Stimulated activated naive B cell treated with anti-CD40 and anti-IgM and Interleukin-4, amounts not matched to agents 10 μg/mL and 1 μg/mL and 100 μg/mL, for 72 hours (primary cell): ENCODE measurements around the gene HNF4A.
"Not testable (repeated sequence)": the region's sequence is repeated elsewhere in the genome, so short reads cannot be mapped to it uniquely, and the experiment has no call there.

ENCODE experiments used
- ATAC-seq, 2 donors: fragments of 150-1000 bp; cut with Tn5 transposase; replicated peaks; 2 replicates each; pipeline ENCODE4 v1.10.0; 2021; ENCODE audit warnings: moderate library complexity in 1 of 2
- DNase-seq: peaks from one replicate; pipeline ENCODE4 v3.0.0; 2021
- H3K27ac Mint-ChIP-seq: one replicate; pipeline ENCODE4 v1.8.0; 2022; ENCODE audit warnings: mild to moderate bottlenecking, mixed read lengths
- H3K27me3 Mint-ChIP-seq, 2 donors: one replicate each; pipeline ENCODE4 v1.8.0; 2022; ENCODE audit warnings: mixed read lengths in 2 of 2
- H3K36me3 Mint-ChIP-seq, 2 donors: one replicate each; pipeline ENCODE4 v1.8.0; 2022; ENCODE audit warnings: mixed read lengths in 2 of 2, mild to moderate bottlenecking in 1 of 2
- H3K4me1 Mint-ChIP-seq, 2 donors: one replicate each; pipeline ENCODE4 v1.8.0; 2022; ENCODE audit warnings: mixed read lengths in 2 of 2, mild to moderate bottlenecking in 1 of 2
- H3K4me3 Mint-ChIP-seq, 2 donors: one replicate each; pipeline ENCODE4 v1.8.0; 2022; ENCODE audit warnings: mild to moderate bottlenecking in 2 of 2, mixed read lengths in 2 of 2, moderate library complexity in 1 of 2
- H3K9me3 Mint-ChIP-seq, 2 donors: one replicate each; pipeline ENCODE4 v1.8.0; 2022; ENCODE audit warnings: mixed read lengths in 2 of 2, mild to moderate bottlenecking in 1 of 2

HNF4A gene

DNA sequence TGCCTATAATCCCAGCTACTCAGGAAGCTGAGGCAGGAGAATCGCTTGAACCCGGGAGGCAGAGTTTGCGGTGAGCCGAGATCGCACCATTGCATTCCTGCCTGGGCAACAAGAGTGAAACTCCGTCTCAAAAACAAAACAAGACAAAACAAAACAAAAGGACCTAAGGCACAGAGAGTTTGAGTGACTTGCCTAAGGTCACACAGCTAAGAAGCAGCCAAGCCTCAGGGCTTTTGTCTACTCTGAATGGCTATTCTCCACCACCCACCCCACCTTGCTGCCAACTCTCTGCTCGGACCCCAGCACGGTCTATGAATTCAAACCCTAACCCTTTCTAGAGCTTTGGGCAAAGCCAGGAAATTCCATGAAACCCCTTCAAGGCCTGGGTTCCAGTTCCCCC, 101.1 kb downstream of the HNF4A start:
- no peaks in the 10 kb centered on the region for H3K9me3 Mint-ChIP-seq
- DNase-seq (no peak), ATAC-seq (no peak)
- no peak overlapping the region for H3K27ac Mint-ChIP-seq
- H3K4me3 Mint-ChIP-seq: no peak overlapping the region
- H3K36me3 Mint-ChIP-seq: no peaks in the 10 kb centered on the region
- H3K27me3 Mint-ChIP-seq: peaks cover 0 to 4% of the 10 kb centered on the region in 2 donors
- H3K4me1 Mint-ChIP-seq: no peaks in the 10 kb centered on the region

DNA sequence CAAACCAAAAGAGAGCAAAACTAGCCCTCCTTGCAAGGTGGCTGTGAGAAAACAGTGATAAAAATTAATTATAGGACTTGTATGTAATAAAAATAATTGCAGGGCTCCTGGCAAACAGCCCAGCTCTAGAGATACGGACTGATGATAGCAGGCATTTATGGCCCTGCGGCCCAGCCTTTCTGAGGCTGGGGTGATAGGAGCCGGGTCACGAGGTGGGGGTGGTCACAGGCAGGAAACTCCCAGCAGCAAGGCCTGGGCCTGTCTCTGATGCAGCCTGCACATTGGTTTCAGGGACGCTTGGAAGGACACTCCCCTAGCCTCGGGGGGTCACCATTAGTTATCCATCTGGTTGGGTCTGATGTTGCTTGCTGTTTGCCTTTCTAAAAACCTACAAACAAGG, 101.5 kb downstream of the HNF4A start:
- Mint-ChIP-seq H3K9me3 (no peaks in the 10 kb centered on the region), H3K4me3 (no peak overlapping the region), H3K36me3 (no peaks in the 10 kb centered on the region), H3K27me3 (peaks cover 0 to 4% of the 10 kb centered on the region in 2 donors), H3K4me1 (no peaks in the 10 kb centered on the region), H3K27ac (no peak overlapping the region)
- DNase-seq: no peak
- no peak for ATAC-seq

GRCh38 chr20:44459271-44459670, 103.8 kb downstream of the HNF4A start:
- H3K27me3 Mint-ChIP-seq: no peaks in the 10 kb centered on the region
- H3K27ac Mint-ChIP-seq: no peak overlapping the region
- H3K36me3 Mint-ChIP-seq: no peaks in the 10 kb centered on the region
- H3K4me1 Mint-ChIP-seq: no peaks in the 10 kb centered on the region
- H3K4me3 Mint-ChIP-seq: no peak overlapping the region
- ATAC-seq: no peak
- H3K9me3 Mint-ChIP-seq: no peaks in the 10 kb centered on the region
- DNase-seq: no peak

- no peak overlapping the region for H3K27ac Mint-ChIP-seq
- ATAC-seq: no peak
- no peaks in the 10 kb centered on the region for H3K27me3 Mint-ChIP-seq
- no peaks in the 10 kb centered on the region for H3K4me1 Mint-ChIP-seq
- H3K9me3 Mint-ChIP-seq: no peaks in the 10 kb centered on the region
- DNase-seq: no peak
- H3K36me3 Mint-ChIP-seq: no peaks in the 10 kb centered on the region
- no peak overlapping the region for H3K4me3 Mint-ChIP-seq
Observed at GRCh38 chr20:44460795-44461141, 105.3 kb downstream of the HNF4A start.

- Mint-ChIP-seq H3K27ac (no peak overlapping the region), H3K36me3 (no peaks in the 10 kb centered on the region), H3K4me1 (no peaks in the 10 kb centered on the region), H3K9me3 (no peaks in the 10 kb centered on the region), H3K27me3 (no peaks in the 10 kb centered on the region), H3K4me3 (no peak overlapping the region)
- DNase-seq (no peak), ATAC-seq (no peak)
Observed at GRCh38 chr20:44461142-44461802, 105.8 kb downstream of the HNF4A start.

- Mint-ChIP-seq H3K4me3 (no peak overlapping the region), H3K4me1 (no peaks in the 10 kb centered on the region), H3K9me3 (no peaks in the 10 kb centered on the region), H3K27ac (no peak overlapping the region), H3K36me3 (no peaks in the 10 kb centered on the region), H3K27me3 (no peaks in the 10 kb centered on the region)
- no peak for DNase-seq
- ATAC-seq: no peak
Observed at GRCh38 chr20:44461803-44462174, 106.3 kb downstream of the HNF4A start.

GRCh38 chr20:44463466-44463865, 108.0 kb downstream of the HNF4A start:
- DNase-seq (no peak), ATAC-seq (no peak)
- Mint-ChIP-seq H3K27me3 (no peaks in the 10 kb centered on the region), H3K27ac (no peak overlapping the region), H3K9me3 (no peaks in the 10 kb centered on the region), H3K4me1 (no peaks in the 10 kb centered on the region), H3K36me3 (no peaks in the 10 kb centered on the region), H3K4me3 (no peak overlapping the region)

DNA sequence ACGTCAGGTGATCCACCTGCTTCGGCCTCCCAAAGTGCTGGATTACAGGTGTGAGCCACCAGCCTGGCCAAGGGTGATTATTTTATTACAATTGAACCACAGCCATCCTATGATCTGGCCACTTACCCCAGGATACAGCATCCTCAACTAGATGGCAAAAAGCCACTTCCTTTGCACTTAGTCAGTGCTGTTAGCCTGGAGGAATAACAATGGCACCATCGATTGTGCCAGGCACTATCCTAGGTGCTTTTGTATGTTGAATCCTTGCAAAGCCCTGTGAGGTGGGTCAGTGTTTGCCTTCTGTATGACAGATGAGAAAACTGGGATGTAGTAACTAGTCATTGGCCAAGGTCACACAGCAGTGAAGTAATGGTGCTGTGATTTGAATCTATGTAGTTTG, 109.0 kb downstream of the HNF4A start:
- Mint-ChIP-seq H3K4me1 (no peaks in the 10 kb centered on the region), H3K36me3 (no peaks in the 10 kb centered on the region), H3K4me3 (no peak overlapping the region), H3K27me3 (no peaks in the 10 kb centered on the region), H3K27ac (no peak overlapping the region), H3K9me3 (no peaks in the 10 kb centered on the region)
- DNase-seq: no peak
- ATAC-seq: no peak

DNA sequence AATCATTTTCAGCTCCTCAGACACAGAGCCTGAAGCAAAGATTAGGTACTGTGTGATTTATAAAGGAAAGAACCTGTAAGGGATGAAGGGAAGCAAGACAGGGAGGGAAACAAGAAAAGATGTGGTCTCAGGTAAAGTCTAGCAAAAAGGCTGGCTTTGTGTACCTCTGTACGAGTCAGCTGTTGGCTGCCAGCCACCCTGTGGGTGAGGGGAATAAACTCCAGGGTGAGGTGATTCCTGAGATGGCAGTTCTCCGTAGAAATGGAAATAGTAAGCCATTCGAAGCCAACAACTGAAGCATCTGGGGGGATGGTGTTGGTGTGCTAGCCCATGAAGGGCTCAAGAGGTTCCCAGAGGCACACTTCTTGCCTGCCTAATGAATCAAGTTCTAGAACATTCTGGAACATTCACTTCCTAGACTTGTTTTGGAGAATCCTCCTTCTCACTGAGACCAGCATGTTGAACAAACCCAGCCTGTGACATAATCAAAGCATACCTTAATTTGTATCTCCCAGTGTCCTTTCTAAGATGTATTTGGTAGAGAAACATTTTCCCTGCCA, 109.6 kb downstream of the HNF4A start:
- no peak overlapping the region for H3K27ac Mint-ChIP-seq
- no peaks in the 10 kb centered on the region for H3K27me3 Mint-ChIP-seq
- no peaks in the 10 kb centered on the region for H3K36me3 Mint-ChIP-seq
- H3K9me3 Mint-ChIP-seq: no peaks in the 10 kb centered on the region
- no peaks in the 10 kb centered on the region for H3K4me1 Mint-ChIP-seq
- ATAC-seq (no peak), DNase-seq (no peak)
- no peak overlapping the region for H3K4me3 Mint-ChIP-seq

DNA sequence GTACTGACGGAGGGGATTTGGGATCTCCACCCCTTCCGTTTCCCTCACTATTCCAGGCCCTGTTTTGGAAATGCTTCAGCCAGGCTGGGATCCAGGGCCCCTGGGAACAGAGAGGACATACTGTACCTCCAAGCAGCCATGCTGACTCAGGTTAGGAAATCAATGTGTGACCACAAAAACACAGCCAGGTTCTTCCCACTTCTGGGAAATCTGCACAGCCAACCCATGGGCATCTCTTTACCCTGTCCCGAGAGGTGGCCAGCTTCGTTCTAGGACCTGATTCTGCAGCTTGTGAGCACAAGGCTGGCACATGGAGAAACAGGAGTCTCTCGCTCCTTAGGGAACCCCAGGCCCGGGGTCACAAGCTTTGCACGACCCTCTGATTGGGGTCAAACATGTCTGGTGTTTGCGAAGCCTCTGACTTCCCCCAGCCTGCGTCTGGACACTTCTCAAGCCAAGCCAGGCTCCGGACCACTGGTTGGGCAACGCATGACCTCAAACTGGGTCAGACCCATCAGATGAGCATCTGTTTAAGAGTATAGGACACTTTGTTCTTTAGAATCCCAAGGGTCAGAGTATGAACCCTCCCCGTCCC, 111.9 kb downstream of the HNF4A start:
- Mint-ChIP-seq H3K4me1 (no peaks in the 10 kb centered on the region), H3K4me3 (no peak overlapping the region)

GRCh38 chr20:44468044-44468782, 112.7 kb downstream of the HNF4A start:
- no peak for DNase-seq
- no peaks in the 10 kb centered on the region for H3K4me1 Mint-ChIP-seq
- H3K4me3 Mint-ChIP-seq: no peak overlapping the region
- H3K36me3 Mint-ChIP-seq: no peaks in the 10 kb centered on the region
- H3K27me3 Mint-ChIP-seq: no peaks in the 10 kb centered on the region
- H3K9me3 Mint-ChIP-seq: no peaks in the 10 kb centered on the region
- H3K27ac Mint-ChIP-seq: no peak overlapping the region
- no peak for ATAC-seq

More for the DNA sequence above, 111.9 kb downstream of the HNF4A start:
- no peaks in the 10 kb centered on the region for H3K36me3 Mint-ChIP-seq
- DNase-seq: no peak
- H3K27me3 Mint-ChIP-seq: no peaks in the 10 kb centered on the region
- ATAC-seq: no peak
- H3K9me3 Mint-ChIP-seq: no peaks in the 10 kb centered on the region
- no peak overlapping the region for H3K27ac Mint-ChIP-seq

DNA sequence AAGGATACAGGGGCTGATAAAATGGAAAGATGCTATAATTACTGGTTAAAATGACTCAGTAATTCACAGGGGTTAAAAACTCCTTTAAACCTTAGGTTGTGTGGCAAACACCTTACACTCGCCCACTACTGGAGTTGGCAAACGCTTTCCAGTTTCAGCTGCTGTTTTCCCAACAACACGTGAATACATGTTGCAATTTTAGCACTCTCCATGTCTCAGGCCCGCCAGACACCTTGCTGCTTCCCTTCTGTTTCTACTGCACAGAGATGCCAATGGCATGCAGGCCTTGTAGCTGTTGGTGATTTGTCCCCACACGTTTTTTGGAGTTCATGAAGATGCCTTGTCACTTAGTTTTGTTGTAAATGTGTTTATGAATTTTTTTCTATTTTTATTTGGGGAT, 114.8 kb downstream of the HNF4A start:
- Mint-ChIP-seq H3K27ac (no peak overlapping the region), H3K36me3 (no peaks in the 10 kb centered on the region), H3K4me3 (no peak overlapping the region), H3K27me3 (no peaks in the 10 kb centered on the region), H3K9me3 (no peaks in the 10 kb centered on the region), H3K4me1 (peaks cover 4 to 5% of the 10 kb centered on the region in 2 donors)
- no peak for DNase-seq
- no peak for ATAC-seq

- Mint-ChIP-seq H3K4me3 (no peak overlapping the region), H3K27me3 (no peaks in the 10 kb centered on the region), H3K4me1 (peaks cover 9 to 17% of the 10 kb centered on the region in 2 donors), H3K9me3 (no peaks in the 10 kb centered on the region), H3K27ac (no peak overlapping the region), H3K36me3 (peaks cover 0 to 4% of the 10 kb centered on the region in 2 donors)
- DNase-seq: no peak
- ATAC-seq: no peak
Observed at GRCh38 chr20:44471481-44471882, 116.0 kb downstream of the HNF4A start.

DNA sequence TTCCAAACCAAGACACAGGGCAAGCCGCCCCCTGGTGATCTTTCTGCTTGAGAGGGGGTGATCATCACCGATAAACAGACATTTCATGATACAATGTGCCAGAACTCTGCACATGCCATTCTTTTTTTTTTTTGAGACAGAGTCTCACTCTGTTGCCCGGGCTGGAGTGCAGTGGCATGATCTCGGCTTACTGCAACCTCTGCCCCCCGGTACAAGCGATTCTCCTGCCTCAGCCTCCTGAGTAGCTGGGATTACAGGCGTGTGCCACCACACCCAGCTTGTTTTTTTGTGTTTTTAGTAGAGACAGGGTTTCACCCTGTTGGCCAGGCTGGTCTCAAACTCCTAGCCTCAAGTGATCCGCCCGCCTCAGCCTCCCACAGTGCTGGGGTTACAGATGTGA, 116.8 kb downstream of the HNF4A start:
- not testable (repeated sequence) for H3K9me3 Mint-ChIP-seq, H3K27ac Mint-ChIP-seq, H3K27me3 Mint-ChIP-seq, DNase-seq, ATAC-seq, H3K4me3 Mint-ChIP-seq
- Mint-ChIP-seq H3K36me3 (peaks cover 0 to 12% of the 10 kb centered on the region in 2 donors), H3K4me1 (peaks cover 16 to 25% of the 10 kb centered on the region in 2 donors)

DNA sequence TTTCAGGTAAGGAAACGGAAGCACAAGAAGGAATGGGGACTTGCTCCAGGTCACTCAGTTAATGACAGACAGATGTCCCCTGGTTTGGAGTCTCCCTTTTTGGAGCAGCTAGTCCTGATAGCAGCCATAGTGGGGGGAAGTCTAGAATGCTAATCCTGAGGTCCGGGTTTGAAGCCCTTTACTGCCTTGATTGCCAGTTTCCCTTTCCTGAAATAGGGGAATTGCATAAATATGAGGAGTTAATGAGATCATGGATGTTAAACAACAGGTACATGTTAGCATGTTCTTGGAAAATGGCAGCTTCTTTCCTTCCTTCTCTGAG, 119.8 kb downstream of the HNF4A start:
- H3K9me3 Mint-ChIP-seq: no peaks in the 10 kb centered on the region
- peaks cover 2 to 22% of the 10 kb centered on the region in 2 donors for H3K36me3 Mint-ChIP-seq
- peak in 1 of 2 donors; percentile 1 for ATAC-seq
- H3K27me3 Mint-ChIP-seq: no peaks in the 10 kb centered on the region
- DNase-seq: no peak
- H3K4me1 Mint-ChIP-seq: peaks cover 31 to 48% of the 10 kb centered on the region in 2 donors
- peak overlapping the region; percentile 99 for H3K27ac Mint-ChIP-seq
- H3K4me3 Mint-ChIP-seq: peak overlapping the region; percentile 98
